Kidney glomerular epithelial cell (primary cell): Measurements from ENCODE around the gene RNF207.

ENCODE experiments used
- DNase-seq: peaks from one replicate; lab custom pipeline; 2025; lab: John Stamatoyannopoulos, UW

RNF207 gene

GRCh38 chr1:6234502-6235295, 28.8 kb downstream of the RNF207 start:
- no peak for DNase-seq

DNA sequence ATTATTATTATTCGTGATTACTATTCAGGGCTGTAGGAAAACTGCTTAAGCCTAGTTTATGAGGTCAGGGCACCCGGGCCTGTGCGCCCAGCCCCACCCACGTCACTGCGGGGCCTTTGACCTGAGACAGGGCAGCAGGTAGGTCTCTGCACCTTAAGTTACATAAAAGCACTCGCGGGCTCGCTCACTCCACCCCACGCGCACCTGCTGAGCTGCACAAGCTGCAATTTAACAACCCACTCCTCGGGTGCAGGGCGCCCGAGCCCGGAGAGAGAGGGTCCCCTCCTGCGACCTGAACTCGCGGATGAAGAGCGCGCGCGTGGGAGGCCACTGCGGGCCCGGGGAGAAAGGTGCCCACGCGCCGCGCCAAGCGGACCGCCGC, 29.4 kb downstream of the RNF207 start:
- DNase-seq = no peak

GRCh38 chr1:6237093-6237492, 31.2 kb downstream of the RNF207 start:
- no peak for DNase-seq

DNA sequence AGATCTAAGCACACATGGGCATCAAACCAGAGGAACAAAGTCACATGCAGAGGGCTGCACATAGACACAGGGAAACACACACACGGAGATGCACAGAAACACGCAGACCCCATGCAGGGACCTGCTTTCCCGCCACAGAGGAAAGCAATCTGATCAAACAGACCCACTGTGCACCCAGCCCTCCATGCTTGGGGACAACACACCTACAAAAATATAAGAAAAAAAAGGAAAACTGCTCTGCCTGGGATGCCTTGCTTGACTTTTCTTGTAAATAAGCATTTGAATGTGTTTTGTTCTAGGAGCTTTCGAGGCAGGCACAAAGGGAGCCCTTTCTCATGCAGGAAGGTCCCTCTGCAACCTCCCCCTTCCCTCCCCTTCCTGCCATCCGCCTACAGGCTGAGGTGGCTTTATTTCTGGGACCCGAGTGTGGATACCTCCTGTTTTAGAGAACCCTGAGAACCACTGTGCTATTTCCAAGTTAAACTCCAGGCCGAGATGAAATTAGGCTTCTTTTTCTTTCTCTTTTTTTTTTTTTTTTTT, 33.4 kb downstream of the RNF207 start:
- DNase-seq = no peak

GRCh38 chr1:6239950-6240768, 34.2 kb downstream of the RNF207 start:
- DNase-seq = no peak

DNA sequence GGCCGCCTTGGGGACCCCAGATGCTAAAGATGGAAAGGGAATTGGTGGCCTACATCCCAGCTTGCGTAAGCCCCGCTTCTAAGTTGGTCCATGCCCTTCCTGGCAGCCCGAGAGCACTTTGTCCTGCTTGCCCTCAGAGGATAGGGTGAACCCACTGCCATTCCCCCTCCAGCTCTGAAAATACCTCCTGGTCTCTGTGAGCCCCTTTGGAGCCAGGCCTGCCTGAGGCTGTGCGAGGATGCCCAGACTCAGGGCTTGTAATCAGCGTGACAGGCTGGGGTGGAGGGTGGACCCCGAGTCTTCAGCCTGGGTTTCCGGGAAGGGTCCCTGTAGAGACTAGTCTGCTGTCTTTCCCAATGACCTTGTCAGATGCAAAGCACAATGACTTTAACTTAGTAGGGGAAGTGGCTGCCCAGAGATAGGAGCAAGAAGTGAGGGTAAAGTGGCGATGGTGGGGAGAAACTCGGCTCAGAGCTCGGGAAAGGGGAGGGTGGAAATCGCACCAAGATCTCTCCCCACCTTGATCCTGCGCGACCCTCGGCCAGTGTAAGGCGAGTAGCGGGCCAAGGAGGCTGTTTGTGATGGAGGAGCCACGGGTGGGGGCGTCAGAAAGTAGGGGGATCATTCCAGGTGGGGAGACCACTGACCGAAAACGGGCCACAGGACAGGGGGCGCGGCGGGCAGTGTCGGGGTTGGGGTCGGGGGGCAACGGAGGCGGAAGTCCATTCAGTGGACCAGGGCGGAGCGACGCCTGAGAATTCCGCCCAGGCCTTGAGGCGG, 35.4 kb downstream of the RNF207 start:
- no peak for DNase-seq

DNA sequence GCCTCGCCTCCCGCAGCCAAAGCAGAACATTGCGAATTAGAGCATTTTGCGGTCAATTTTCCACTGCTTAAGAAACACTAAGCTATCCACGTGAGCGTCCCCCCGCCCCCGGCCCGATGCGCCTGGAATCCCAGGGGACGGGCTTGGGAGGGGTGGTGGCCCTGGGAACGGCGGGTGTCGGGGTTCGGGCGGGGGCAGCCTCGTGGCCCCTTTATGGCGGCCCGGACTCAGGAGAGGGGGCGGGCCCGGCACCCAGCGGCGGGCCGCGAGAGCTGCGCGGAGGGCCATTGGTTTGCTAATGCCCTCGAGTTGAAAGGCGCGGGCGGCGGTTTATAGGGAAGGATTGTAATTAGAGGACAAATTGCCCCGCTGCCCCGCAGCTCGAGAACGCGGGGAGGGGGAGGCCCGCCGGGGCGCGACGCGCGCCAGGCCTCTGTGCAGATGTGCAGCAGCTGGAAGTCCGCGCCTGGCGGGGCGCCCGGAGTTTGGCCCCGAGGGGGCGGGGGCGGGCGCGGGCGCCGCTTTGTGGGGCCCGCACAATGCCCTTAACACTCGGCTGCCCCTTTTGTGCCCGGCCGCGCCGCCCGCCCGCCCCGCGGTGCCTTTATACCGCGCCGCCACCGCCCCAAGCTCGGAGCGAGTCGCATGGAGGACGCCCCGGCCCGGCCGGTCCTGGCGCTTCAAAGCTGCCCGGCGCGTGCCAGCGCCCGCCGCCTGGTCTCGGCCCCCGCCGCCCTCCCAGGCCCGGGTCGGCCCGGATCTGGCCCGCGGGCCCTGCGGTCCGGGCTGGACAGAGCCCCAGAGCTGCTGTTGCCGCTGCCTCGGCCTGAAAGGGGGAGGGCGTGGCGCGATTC, 36.2 kb downstream of the RNF207 start:
- no peak for DNase-seq

DNA sequence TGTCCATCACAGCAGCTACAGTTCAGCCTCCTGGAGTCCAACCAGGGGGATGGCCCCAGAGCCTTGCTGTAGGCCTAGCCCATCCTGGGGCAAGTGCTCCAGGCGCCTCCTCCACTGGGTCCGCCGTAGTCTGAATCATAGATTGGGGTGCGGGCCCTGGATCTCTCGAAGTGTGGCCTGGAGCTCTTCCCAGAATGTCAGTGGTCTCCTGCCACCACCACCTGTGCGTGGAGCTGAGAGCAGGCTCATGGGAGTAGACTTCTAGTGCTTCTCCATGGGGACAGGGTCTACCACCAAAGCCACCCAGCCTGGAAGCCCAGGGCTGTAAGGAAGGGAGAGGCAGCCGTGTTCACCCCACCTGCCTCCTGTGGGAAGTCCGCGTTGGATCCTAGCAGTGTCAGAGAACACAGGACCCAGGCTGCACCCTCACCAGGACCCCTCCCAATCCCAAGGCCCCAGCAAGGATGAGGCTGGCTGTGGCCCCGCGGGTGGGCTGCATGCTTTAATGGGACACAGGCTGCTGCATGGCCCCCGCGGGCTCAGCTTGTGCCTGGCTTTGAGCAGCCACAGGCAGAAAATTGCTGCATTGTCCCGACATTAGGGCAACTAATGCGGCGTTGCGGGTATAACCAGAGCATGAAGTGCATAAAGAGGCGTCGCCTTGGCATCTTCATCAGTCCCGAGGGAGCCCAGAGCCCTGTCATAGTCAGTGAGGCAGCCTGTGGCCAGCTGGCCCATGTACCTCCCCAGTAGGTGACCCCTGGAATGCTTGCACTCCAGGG, 37.3 kb downstream of the RNF207 start:
- DNase-seq = no peak

GRCh38 chr1:6243993-6244392, 38.1 kb downstream of the RNF207 start, which contains the start of gene HES3:
TSS of gene HES3 (plus strand) at chr1:6244179. CDS start at chr1:6244366, 187 bp downstream.
- DNase-seq = no peak

DNA sequence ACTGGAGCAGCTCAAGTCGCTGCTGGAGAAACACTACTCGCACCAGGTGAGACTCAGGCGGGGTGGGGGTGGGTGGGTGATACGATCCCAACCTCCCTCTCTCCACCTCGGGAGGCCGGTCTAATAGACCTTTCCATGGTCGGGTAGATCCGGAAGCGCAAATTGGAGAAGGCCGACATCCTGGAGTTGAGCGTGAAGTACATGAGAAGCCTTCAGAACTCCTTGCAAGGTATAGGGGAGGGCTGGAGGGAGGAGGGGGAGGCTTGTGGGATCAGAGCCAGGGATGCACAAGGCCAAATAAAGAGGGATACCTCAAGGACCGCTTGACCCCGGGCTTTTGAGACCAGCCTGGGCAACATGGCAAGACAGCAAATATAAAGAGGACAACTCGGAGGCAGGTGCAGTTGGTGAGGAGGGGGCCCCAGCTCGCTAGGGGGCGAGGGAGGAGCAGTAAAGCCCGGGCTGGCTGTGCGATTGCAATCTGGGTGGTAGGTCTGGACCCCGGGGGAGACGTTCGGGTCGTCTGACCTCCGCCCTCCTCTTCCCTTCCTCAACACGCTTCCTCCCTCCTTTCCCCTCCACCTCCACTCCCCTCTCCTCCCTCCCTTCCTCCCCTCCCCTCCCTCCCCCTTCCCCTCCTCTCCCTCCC, 38.6 kb downstream of the RNF207 start:
- DNase-seq = no peak

DNA sequence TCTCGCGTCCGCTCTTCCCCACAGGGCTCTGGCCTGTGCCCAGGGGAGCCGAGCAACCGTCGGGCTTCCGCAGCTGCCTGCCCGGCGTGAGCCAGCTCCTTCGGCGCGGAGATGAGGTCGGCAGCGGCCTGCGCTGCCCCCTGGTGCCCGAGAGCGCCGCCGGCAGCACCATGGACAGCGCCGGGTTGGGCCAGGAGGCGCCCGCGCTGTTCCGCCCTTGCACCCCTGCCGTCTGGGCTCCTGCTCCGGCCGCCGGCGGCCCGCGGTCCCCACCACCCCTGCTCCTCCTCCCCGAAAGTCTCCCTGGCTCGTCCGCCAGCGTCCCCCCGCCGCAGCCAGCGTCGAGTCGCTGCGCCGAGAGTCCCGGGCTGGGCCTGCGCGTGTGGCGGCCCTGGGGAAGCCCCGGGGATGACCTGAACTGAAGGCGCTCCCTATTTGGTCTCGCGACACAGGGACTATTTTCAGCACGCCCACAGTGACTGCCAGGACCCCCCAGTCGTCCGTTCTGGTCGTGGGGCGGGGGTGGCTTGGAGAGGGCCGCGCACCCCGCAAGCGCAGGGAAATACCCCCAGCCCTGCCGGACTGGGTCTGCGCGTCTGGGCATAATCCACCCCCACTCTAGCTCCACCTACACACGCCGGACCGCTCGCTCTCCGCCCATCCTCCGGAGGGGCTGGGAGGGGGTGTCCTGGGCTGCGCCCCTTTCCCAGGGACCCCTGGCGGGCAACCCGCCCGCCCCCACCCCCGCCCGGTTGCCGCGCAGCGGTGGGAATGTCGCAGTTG, 39.4 kb downstream of the RNF207 start:
- DNase-seq = peak; percentile 53

DNA sequence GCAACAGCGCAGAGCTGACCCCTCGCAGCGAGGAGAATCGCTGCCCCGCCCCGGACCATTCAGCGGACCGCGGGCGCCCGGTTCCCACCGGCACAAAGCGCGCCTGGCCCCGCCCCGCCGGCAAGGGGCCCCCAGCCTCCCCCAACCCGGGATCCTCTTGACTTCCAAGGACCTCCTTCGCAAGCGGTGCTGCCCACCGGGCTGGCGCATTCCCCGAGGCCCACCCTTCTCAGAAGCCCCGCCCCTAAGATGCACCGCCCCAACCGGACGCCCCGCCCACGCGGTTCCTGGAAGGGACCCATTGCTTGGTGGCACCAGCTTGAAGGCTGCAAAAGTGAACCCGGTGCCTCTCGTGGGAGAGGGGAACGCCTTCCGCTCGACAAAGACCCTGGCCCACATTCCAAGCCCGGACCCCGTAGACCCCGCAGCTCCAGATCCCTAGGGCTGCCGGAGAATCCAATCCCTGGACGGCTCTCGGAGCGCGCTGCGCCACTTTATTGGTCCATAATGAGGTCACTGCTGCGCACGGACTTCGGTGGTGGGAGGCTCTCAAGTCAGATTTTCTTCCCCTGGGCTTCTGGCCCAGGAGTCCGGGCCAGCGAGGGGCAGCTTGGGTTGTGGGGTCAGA, 40.1 kb downstream of the RNF207 start:
- no peak for DNase-seq

DNA sequence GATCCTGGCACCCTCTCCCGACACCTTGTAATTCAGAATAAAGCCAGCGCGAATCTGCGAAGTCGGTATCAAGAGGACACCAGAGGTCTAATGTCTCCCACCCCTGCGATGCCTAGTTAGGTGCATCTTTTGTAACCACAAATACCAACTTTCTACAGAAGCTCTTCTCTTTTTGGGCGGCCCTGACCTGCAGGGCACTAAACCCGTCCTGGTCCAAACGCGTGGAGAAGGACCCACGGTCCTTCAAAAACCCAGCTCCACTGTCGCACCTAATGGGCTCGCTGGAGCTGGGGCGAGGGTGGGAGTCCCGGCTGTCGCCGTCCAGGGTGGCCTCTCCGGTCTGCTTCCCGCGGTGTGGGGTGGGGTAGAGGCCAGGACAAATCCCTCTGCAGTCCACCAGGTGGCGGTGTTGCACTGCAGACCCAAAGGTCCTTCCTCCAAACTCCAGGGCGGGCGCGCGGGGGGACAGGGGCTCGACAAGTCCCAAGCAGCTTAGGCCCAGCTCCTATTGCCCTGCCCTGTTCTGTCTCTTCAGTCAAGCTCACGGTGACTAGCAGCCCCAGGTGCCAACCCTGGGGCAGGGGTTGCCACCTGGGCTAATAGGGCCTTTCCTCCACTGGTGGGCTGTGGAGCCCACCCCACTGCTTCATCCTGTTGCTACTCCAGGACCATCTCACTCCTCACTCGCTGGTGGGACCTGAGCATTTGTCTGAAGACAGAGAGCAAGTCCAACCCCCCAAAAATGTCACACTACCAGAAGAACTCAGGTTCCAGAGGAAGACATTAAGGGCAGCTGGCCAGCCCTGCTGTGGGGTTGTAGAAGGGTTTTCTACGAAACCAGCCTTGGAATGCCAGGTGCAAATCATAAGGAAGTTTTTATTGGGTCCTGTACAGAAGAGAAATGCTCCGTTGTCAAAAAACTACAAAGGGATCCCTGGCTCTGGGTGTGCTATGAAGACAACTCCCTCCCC, 40.9 kb downstream of the RNF207 start:
- DNase-seq = peak; percentile 40

GRCh38 chr1:6247651-6248050, 41.7 kb downstream of the RNF207 start:
- no peak for DNase-seq

DNA sequence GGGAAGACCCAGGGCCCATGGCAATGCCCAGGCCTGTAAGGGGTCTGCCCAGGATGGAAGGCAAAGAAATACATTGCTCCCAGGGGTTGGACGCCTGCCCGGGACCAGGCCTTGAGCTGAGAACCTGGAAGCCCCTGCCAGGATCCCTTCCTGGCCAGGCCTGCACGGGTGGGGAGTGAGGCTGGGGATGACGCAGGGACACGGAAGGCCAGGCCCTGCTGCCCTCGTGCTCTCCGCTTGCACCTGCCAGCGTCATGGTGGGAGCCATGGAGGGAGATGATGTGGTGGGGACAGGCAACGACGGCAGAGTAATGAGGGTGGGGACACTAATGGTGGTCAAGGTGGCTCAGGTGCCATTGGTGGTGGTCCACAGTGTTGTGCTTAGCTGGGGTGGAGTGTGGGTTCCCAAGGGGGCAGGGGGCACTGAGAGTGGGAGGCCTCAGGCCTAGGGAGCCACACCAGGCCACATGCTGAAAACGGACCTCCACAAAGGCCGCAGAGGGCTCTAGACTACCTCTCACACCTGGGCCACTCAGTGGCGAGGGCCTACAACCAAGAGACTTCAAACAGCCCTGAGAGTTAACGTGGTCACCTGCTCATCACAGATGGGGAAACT, 42.4 kb downstream of the RNF207 start:
- no peak for DNase-seq

DNA sequence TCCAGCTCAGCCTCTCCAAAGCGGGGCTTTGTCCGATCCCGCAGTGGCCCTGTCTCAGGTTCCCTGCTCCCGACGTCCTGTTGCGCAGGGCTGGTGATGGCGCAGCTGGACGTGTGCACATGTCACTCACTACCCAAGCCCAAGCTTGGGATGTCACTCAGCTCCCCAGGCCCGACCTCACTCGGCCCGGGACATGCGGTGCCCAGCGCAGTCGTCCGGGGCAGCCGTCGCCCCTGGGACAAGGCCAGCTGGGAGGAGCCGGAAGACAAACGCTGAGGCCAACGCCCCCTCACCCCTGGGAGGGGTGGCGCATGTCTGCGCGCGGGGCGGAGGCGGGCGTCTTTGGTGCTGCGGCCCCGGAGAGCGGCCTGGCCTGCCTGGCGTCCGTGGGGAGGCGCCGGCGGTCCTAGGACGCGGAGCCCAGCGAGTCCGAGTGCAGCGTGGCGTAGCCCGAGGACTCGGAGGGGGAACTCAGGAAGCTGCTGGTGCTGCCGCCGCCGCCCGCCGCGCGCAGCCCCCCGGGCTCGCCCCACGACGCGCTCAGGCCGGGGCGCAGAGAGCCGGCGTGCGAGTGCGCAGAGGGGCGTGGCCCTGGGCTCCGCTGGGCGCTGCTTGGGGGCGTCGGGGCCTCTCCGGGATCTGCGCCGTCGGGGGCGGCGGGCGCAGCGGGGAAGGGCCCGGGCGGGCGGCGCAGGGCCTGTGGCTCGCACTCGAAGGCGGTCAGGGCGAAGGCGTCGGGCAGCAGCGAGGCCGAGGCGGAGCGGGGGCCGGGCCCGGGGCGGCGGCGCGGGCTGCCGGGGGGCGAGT, 43.2 kb downstream of the RNF207 start:
- no peak for DNase-seq
